Measurements from ENCODE around the gene CDK14. TPM values are rescaled to one million over a fixed set of nuclear protein-coding genes. Genes with fewer than 3 reads are reported as not detected.

The CDK14 gene
- polyA plus RNA-seq, 1 donor: 38.6 TPM

DNA sequence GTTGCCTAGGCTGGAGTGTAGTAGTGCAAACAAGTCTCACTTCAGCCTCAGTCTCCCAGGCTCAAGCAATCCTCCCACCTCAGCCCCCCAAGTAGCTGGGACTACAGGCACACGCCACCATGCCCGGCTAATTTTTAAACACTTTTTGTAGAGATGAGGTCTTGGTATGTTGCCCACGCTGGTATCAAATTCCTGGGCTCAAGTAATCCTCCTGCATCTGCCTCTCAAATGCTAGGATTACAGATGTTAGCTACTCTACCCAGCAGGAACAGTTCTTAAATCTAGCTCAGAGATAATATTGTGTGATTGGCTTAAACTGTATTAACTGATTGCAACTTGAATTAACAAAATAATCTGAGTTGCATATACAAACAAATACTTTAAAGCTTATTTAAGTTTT is 82.9 kb downstream of the CDK14 start:
- no peak for DNase-seq

- DNase-seq: no peak
Measured at GRCh38 chr7:90680484-90680883, 84.4 kb downstream of the CDK14 start.

DNA sequence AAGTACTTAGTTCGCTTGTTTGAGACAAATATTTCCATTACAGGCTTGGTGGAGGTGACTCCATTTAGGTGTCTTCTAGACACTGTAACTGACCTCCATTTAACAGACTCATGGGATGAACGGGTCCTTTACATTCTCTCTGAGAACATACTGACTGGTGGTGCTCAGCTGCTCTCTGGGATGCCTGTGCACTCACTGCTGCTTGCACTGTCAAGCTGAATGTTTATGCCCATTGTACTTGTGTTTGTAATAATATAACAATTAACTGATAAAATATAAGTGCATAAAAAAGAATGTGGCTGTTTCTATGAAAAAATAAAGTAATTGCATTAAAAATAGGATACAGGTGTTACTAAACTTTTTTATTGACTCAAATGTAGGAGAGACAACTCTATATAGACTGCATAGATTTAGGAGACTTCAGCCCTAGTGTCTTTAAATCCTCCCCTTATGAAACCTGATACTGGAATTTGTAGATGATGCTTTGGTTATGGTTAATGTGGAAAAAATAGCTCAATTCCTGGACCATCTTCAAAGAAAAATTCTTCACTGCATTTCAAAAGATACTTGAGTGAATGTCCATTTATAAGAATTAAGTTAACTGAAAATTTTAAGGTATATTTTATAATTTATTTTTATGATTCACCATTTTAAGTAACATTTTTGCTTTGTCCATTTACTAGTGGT is 85.4 kb downstream of the CDK14 start:
- no peak for DNase-seq

GRCh38 chr7:90686146-90686545 is 90.0 kb downstream of the CDK14 start:
- no peak for DNase-seq

- DNase-seq: no peak
Measured at GRCh38 chr7:90688810-90689209, 92.7 kb downstream of the CDK14 start.

- DNase-seq: no peak
Measured at GRCh38 chr7:90689260-90689659, 93.1 kb downstream of the CDK14 start.

GRCh38 chr7:90690159-90690858 is 94.2 kb downstream of the CDK14 start:
- DNase-seq: no peak

DNA sequence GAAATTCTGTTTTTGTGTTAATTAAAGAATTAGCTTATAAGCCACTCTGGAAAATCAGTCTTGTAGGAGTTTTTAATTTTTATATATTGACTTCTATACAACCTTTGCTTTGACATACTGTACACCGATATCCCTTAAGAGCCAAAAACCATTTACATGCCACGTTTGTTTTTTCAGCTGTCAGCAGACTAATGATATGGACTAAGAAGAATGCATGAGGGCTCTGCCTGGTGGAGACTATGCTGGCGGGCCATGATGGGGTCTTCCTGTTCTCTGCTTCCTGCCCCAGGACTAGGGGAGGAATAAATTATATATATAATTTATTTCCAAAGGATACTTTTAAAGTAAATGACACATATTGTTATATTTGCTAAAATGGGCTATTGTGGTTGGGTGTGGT is 96.3 kb downstream of the CDK14 start:
- no peak for DNase-seq

- no peak for DNase-seq
Measured at GRCh38 chr7:90692947-90693346, 96.8 kb downstream of the CDK14 start.

GRCh38 chr7:90693939-90694338 is 97.8 kb downstream of the CDK14 start:
- DNase-seq: no peak

- DNase-seq: no peak
Measured at GRCh38 chr7:90698616-90699015, 102.5 kb downstream of the CDK14 start.

DNA sequence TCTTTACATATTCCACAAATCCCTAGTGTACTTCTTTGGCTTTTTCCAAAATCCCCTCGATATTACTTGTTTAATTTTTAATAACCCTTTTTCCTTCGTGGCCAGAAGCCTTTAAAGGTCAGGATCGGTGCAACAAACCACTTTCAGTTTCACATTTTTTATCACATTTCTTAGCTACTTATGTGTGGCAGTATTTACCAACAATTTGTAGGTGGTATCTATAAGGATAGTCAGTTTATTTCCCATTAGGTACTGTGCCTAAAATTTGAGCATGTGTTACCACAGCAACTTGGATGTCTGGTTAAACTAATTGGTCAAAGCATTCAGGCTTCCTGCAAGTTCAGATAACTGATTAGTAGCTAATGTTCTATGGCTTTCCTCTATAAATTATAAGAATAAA is 104.9 kb downstream of the CDK14 start:
- no peak for DNase-seq

DNA sequence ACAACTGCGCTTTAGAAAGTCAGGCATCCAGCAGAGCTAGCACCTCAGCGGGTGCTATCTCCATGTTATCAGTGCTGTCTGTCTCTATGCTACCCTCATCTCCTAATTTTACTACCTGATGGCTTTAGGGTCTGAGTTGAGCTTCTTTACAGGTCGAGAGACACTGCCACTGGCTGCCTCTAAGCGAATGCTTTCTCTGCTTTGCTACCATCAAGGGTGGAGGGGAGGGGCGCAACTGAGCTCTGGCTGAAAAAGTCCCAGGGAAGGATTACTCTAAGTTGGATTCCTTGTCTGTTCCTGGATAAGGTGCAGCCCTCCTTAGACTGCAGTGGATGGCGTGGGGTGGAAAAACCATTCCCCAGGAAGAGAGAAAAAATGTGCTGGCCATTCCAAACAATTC is 105.7 kb downstream of the CDK14 start:
- no peak for DNase-seq

GRCh38 chr7:90705391-90706071 is 109.4 kb downstream of the CDK14 start:
- DNase-seq: no peak

GRCh38 chr7:90706072-90706716 is 110.1 kb downstream of the CDK14 start:
- no peak for DNase-seq

DNA sequence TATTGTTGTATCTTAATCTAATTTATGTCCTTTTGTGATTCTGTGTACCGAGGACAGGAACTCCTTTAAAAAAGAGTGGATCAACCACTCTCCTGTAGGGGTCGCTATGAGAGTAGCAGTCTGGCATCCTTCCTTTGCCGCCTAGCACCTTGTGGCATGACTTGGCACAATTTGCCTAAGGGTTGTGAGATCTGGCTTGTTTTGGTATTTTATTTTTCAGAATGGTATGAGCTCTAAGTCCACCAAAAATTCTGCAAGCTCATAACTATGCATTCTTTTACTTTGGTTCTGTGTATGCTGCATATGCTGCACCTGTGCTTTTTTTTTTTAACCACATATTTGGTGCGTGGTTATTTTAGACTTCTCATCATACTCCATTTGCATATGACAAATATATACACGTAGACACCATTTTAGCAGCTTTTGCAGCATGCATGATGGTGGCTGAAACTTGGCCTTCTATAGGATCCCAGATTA is 112.8 kb downstream of the CDK14 start:
- DNase-seq: no peak

- DNase-seq: no peak
Measured at GRCh38 chr7:90709501-90710465, 113.7 kb downstream of the CDK14 start.

DNA sequence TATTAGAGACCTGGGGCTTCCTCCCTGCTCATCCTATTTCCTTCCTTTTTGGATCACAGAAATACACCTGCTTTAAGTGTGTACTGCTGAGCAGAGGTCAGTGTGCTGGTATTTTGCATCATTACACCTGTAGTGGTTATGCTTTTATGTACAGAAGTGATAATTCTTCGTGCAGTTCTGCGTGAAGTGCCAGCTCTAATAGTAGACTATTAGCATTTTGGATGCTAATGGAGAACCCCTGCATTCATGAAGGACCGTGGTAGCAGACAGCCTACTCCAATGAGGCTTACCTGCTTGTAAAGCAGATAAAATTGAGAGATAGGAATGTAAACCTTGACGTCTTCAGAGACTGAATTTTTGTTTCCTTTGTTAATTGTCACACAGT is 114.3 kb downstream of the CDK14 start:
- DNase-seq: no peak

- no peak for DNase-seq
Measured at GRCh38 chr7:90713628-90714027, 117.5 kb downstream of the CDK14 start.

GRCh38 chr7:90715067-90715466 is 118.9 kb downstream of the CDK14 start:
- DNase-seq: no peak

GRCh38 chr7:90717296-90718060 is 121.4 kb downstream of the CDK14 start:
- no peak for DNase-seq

Data from left kidney (tissue), 2 donors.